ENCODE data around the gene TRAF3. TPM values are rescaled to one million over a fixed set of nuclear protein-coding genes. Genes with fewer than 3 reads are reported as not detected.

The TRAF3 gene
- total RNA-seq, 1 donor from 2014 or later, result 5.7 TPM

Small RNAs within 50 kb of the gene (small RNA-seq; reads per million reads assigned to genes)
- gene RNU6-1316P, result not detected

Other genes starting within 250 kb of the TRAF3 start
- gene RCOR1, start 184.8 kb upstream of the TRAF3 start, total RNA-seq, result 10.4 TPM
- 1.0 TPM for gene AMN, start 145.2 kb downstream of the TRAF3 start, total RNA-seq

All from skeletal muscle tissue (tissue), 2 donors.